Measurements from ENCODE around the gene INKA2.

- no peak for TF ChIP-seq PATZ1 (CRISPR knock-in tag; IDR thresholded peaks at IDR 0.05; ENCODE audit: borderline replicate concordance)
- no peak for TF ChIP-seq ZNF70 (CRISPR knock-in tag; IDR thresholded peaks at IDR 0.05)
- no peak for TF ChIP-seq ZNF565 (CRISPR knock-in tag; conservative IDR thresholded peaks at IDR 0.05; ENCODE audit: low read depth)
- no peak for TF ChIP-seq GLIS3 (CRISPR knock-in tag; IDR thresholded peaks at IDR 0.05)
- no peak for TF ChIP-seq CSDC2 (CRISPR knock-in tag; IDR thresholded peaks at IDR 0.05)
- no peak for TF ChIP-seq CREB5 (CRISPR knock-in tag; IDR thresholded peaks at IDR 0.05; ENCODE audit: low read depth)
- TF ChIP-seq, protein P1, sequence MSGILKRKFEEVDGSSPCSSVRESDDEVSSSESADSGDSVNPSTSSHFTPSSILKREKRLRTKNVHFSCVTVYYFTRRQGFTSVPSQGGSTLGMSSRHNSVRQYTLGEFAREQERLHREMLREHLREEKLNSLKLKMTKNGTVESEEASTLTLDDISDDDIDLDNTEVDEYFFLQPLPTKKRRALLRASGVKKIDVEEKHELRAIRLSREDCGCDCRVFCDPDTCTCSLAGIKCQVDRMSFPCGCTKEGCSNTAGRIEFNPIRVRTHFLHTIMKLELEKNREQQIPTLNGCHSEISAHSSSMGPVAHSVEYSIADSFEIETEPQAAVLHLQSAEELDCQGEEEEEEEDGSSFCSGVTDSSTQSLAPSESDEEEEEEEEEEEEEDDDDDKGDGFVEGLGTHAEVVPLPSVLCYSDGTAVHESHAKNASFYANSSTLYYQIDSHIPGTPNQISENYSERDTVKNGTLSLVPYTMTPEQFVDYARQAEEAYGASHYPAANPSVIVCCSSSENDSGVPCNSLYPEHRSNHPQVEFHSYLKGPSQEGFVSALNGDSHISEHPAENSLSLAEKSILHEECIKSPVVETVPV (CRISPR knock-in tag; IDR thresholded peaks at IDR 0.05) = no peak
- no peak for TF ChIP-seq ESRRG (CRISPR knock-in tag; IDR thresholded peaks at IDR 0.05)
- no peak for TF ChIP-seq RARB (CRISPR knock-in tag; IDR thresholded peaks at IDR 0.05)
- no peak for TF ChIP-seq ZFP3 (CRISPR knock-in tag; IDR thresholded peaks at IDR 0.05)
- TF ChIP-seq BACH2 (CRISPR knock-in tag; IDR thresholded peaks at IDR 0.05; ENCODE audit: borderline replicate concordance) = no peak
These were observed 18.0 kb downstream of the INKA2 start for GRCh38 chr1:111720977-111721786.
